GM12874 (cell line): ENCODE measurements around the gene HAUS1.

ENCODE experiments used
- CTCF ChIP-seq: IDR thresholded peaks from 2 replicates; pipeline ENCODE4 v1.5.1; 2011; ENCODE audit warnings: low read depth, mild to moderate bottlenecking, control low read depth, low read length, moderate library complexity; ENCODE audit not compliant: insufficient read depth

The HAUS1 gene

DNA sequence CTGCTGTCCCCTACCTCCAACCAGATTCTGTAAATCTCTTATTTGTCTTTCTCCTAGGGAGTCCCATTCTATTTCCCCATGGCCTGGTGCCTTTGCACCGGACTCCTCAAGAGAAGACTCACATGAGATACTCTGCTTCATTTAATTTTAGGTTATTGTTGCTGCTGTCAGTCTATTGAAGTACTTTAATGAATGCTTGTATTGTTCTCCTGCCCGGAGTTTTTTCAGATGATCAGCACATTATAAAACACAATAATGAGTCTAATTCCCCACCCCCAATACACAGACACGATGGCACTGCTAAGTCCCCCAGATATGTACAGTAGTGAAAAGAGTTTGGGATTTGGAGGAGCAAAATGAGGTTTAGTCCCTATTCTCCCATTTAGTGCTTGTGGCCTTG lies 58.9 kb downstream of the HAUS1 start:
- no peak for TF ChIP-seq CTCF

GRCh38 chr18:46163941-46164499 lies 59.8 kb downstream of the HAUS1 start:
- no peak for TF ChIP-seq CTCF

- TF ChIP-seq CTCF, result no peak
These were observed 60.7 kb downstream of the HAUS1 start for GRCh38 chr18:46164920-46165319.

GRCh38 chr18:46166261-46166970 lies 62.2 kb downstream of the HAUS1 start:
- TF ChIP-seq CTCF, result no peak

GRCh38 chr18:46167971-46168370 lies 63.8 kb downstream of the HAUS1 start:
- TF ChIP-seq CTCF, result no peak

DNA sequence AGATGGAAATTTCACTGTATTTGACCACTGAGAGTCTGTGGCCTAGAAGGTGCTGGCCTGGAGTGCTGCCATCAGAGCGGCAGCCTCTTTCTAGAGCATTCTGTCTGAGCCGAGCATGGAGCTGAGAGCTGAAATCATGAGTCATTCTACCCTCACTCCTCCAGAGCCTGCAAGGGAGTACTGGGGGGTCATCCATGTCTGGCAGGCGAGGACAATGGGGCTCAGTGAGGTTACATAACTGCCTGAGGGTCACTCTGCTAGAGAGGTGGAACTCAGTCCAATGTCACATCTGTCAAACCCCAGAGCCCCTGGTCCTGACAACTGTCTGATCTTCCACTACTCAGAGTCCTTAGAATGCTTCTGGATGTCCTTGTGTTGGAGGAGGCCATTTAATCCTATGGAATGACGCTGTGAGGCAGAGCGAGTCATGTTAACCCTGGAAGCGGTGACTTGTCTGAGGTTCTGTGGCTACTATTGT lies 65.3 kb downstream of the HAUS1 start:
- TF ChIP-seq CTCF, result no peak

GRCh38 chr18:46171331-46171730 lies 67.1 kb downstream of the HAUS1 start:
- no peak for TF ChIP-seq CTCF
